ENCODE results near the gene OPHN1. TPM values are rescaled to one million over a fixed set of nuclear protein-coding genes. Genes with fewer than 3 reads are reported as not detected.
"Not testable (repeated sequence)": the region's sequence is repeated elsewhere in the genome, so short reads cannot be mapped to it uniquely, and the experiment has no call there.

OPHN1 gene
- total RNA-seq, 4 donors from 2014 or later = 4.9 to 20.1 (median 8.1) TPM

DNA sequence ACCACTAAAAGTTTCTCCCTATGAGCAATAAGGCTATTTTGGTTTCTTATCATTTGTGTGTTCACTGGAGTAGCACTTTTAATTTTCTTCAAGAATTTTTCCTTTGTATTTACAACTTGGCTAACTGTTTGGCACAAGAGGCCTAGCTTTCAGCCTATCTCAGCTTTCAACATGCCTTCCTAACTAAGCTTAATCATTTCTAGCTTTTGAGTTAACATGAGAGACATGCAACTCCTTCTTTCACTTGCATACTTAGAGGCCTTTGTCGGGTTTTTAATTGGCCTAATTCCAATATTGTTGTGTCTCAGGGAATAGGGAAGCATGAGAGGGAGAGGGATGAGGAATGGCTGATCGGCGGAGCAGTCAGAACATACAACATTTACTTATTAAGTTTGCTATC, 349.8 kb downstream of the OPHN1 start:
- no peak for DNase-seq (ENCODE audit: low spot score in 2 of 2)
- no peak overlapping the region for H3K4me3 ChIP-seq (ENCODE audit: low read depth, poor library complexity, severe bottlenecking)
- WGBS, 2 donors = 39 to 65% methylated on average over 3 of the region's 3 CpGs
- TF ChIP-seq POLR2A (IDR thresholded peaks at IDR 0.05) = no peak
- TF ChIP-seq, protein P1, sequence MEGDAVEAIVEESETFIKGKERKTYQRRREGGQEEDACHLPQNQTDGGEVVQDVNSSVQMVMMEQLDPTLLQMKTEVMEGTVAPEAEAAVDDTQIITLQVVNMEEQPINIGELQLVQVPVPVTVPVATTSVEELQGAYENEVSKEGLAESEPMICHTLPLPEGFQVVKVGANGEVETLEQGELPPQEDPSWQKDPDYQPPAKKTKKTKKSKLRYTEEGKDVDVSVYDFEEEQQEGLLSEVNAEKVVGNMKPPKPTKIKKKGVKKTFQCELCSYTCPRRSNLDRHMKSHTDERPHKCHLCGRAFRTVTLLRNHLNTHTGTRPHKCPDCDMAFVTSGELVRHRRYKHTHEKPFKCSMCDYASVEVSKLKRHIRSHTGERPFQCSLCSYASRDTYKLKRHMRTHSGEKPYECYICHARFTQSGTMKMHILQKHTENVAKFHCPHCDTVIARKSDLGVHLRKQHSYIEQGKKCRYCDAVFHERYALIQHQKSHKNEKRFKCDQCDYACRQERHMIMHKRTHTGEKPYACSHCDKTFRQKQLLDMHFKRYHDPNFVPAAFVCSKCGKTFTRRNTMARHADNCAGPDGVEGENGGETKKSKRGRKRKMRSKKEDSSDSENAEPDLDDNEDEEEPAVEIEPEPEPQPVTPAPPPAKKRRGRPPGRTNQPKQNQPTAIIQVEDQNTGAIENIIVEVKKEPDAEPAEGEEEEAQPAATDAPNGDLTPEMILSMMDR (IDR thresholded peaks at IDR 0.05) = no peak
- intact Hi-C loops (cut with DNase I; ENCODE audit: low total_unique reads) = no loop called here

DNA sequence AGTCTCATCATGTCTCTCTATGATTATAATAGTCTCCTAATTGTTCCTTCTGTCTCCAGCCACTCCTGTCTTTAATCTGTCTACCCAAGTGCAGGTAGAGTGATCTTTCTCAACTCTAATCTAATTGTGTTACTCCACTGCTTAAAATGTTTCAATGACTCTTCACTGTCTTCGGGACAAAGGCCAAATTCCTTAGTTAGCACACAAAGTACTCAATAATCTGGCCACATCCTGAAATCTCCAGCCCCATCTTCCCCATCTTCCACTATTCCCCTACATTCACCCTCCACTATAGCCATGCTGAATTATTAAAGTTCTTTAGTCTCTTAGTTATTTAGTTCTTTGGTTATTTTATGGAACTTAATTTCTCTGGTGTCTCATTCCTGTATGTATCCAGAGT, 353.3 kb downstream of the OPHN1 start:
- 59 to 64% methylated on average over 1 of the region's 1 CpG for WGBS, 2 donors
- intact Hi-C loops (cut with DNase I; ENCODE audit: low total_unique reads) = no loop called here
- no peak overlapping the region for H3K4me3 ChIP-seq (ENCODE audit: low read depth, poor library complexity, severe bottlenecking)
- no peak for DNase-seq (ENCODE audit: low spot score in 2 of 2)
- no peak for TF ChIP-seq POLR2A (IDR thresholded peaks at IDR 0.05)
- TF ChIP-seq, protein P1 (IDR thresholded peaks at IDR 0.05) = no peak

DNA sequence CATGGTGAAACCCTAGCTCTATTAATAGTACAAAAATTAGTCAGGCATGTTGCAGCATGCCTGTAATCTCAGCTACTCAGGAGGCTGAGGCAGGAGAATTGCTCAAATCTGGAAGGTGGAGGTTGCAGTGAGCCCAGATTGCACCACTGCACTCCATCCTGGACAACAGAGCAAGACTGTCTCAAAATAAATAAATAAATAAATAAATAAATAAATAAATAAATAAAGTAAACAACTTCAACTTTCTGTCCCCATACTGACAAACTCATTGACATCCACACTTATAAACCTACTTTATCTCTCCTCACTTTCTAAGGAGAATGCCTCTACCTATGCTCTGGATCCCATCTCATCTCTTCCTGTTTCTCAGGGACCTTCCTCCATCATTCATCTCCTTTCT, 354.5 kb downstream of the OPHN1 start:
- DNase-seq (ENCODE audit: low spot score in 2 of 2); H3K4me3 ChIP-seq (ENCODE audit: low read depth, poor library complexity, severe bottlenecking); intact Hi-C loops (cut with DNase I; ENCODE audit: low total_unique reads): not testable (repeated sequence)

DNA sequence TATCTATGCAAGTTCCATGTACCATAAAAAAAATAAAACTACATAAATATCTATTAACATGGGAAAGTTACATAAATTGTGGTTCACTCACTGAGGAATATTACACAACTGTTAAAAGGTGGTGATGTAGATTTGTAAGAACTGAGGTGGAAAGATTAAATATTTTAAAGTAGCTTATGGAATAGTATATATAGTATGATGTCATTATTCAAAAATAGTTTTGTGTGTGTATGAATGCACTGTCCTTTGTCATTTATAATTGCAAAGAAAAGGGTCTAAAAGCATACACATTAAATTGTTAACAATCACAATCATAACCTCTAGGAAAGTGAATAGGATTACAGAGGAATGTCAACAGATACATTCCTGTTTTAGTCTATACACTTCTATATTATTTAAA, 355.9 kb downstream of the OPHN1 start:
- TF ChIP-seq POLR2A (IDR thresholded peaks at IDR 0.05) = no peak
- TF ChIP-seq, protein P1 (IDR thresholded peaks at IDR 0.05) = no peak
- intact Hi-C loops (cut with DNase I; ENCODE audit: low total_unique reads) = no loop called here
- DNase-seq (ENCODE audit: low spot score in 2 of 2) = no peak
- no peak overlapping the region for H3K4me3 ChIP-seq (ENCODE audit: low read depth, poor library complexity, severe bottlenecking)

DNA sequence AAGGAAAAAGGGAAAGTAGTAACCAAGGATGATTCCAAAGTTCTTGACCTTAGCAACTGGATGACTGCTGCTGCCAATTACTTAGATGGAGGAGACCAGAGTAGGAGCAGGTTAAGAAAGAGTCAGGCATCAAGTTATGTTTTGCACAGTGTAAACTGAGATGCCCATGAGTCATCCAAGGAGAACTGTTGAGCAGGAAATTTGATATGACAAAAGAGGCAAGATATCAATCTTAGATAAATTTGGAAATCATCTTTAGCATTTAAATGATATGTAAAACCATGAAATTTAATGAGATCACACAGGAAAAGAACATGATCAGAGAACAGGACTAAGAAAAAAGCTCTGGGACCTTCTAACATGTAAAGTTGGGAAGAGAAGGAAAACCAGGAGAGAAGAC, 361.3 kb downstream of the OPHN1 start:
- no peak overlapping the region for H3K4me3 ChIP-seq (ENCODE audit: low read depth, poor library complexity, severe bottlenecking)
- no peak for DNase-seq (ENCODE audit: low spot score in 2 of 2)
- TF ChIP-seq POLR2A (IDR thresholded peaks at IDR 0.05) = no peak
- TF ChIP-seq, protein P1 (IDR thresholded peaks at IDR 0.05) = no peak
- intact Hi-C loops (cut with DNase I; ENCODE audit: low total_unique reads) = no loop called here

DNA sequence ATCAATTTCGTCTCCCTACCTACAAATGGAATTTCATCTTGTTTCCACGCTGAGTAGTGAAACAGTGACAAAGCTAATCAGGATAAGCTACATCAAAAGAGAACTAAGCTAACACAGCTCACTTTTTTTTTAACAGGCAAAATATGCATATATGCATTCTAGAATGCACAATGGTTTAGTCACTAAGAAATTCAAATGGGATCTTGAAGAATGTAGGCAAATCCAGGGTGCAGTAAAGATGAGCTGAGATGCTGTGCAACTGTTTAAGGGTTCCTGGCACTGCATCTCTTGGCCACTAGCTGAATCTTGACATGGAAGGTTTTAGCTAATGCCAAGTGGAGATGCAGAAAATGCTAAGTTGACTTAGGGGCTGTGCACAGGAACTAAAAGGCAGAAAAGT, 363.2 kb downstream of the OPHN1 start:
- DNase-seq (ENCODE audit: low spot score in 2 of 2); H3K4me3 ChIP-seq (ENCODE audit: low read depth, poor library complexity, severe bottlenecking); intact Hi-C loops (cut with DNase I; ENCODE audit: low total_unique reads): not testable (repeated sequence)
- WGBS, 2 donors = 69 to 82% methylated on average over 2 of the region's 2 CpGs

DNA sequence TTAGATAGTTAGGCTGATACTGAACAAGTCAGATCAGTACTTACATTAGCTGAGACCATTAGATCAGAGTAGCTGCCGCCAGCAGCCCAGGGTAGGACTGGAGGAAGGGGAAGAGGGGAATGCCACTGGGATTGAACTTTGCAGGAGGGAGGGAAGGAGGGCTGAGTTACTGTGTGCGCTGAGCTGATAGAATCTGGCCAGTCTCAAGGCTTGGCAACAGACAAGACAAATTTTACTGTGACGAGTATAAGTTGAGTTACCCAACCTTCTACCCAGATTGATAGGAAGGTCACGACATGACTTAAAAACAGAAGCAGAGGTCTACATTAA, 372.1 kb downstream of the OPHN1 start:
- no peak for TF ChIP-seq POLR2A (IDR thresholded peaks at IDR 0.05)
- TF ChIP-seq, protein P1 (IDR thresholded peaks at IDR 0.05) = no peak
- intact Hi-C loops (cut with DNase I; ENCODE audit: low total_unique reads) = no loop called here
- H3K4me3 ChIP-seq (ENCODE audit: low read depth, poor library complexity, severe bottlenecking) = no peak overlapping the region
- no peak for DNase-seq (ENCODE audit: low spot score in 2 of 2)
- 36 to 54% methylated on average over 4 of the region's 4 CpGs for WGBS, 2 donors

Data from lower leg skin (tissue), 4 donors.